Dendritic cell treated with granulocyte-macrophage colony-stimulating factor and Interleukin-4, amounts not matched to agents 40 ng/mL and 50 ng/mL, for 4 days (primary cell): ENCODE results near the gene PCDH17.

ENCODE experiments used
- H3K27ac Mint-ChIP-seq: one replicate; pipeline ENCODE4 v1.8.0; 2022; ENCODE audit warnings: mild to moderate bottlenecking, mixed read lengths
- H3K27me3 Mint-ChIP-seq: one replicate; pipeline ENCODE4 v1.8.0; 2022; ENCODE audit warnings: mild to moderate bottlenecking, mixed read lengths
- H3K36me3 Mint-ChIP-seq: one replicate; pipeline ENCODE4 v1.8.0; 2022; ENCODE audit warnings: low read depth, mixed read lengths
- H3K4me1 Mint-ChIP-seq: one replicate; pipeline ENCODE4 v1.8.0; 2022; ENCODE audit warnings: low read depth, mixed read lengths
- H3K4me3 Mint-ChIP-seq: one replicate; pipeline ENCODE4 v1.8.0; 2022; ENCODE audit warnings: mild to moderate bottlenecking, moderate library complexity, mixed read lengths
- H3K9me3 Mint-ChIP-seq: one replicate; pipeline ENCODE4 v1.8.0; 2022; ENCODE audit warnings: mixed read lengths
- intact Hi-C: fragments of 100-400 bp; cut with micrococcal nuclease; formaldehyde crosslinking; loops from one replicate; pipeline ENCODE4 v1.15.0; 2022

The PCDH17 gene

GRCh38 chr13:57653229-57653989 is 21.9 kb downstream of the PCDH17 start:
- Mint-ChIP-seq H3K36me3 (no peaks in the 10 kb centered on the region), H3K27me3 (no peaks in the 10 kb centered on the region), H3K9me3 (no peaks in the 10 kb centered on the region), H3K27ac (no peak overlapping the region), H3K4me3 (no peak overlapping the region), H3K4me1 (no peaks in the 10 kb centered on the region)
- intact Hi-C loops, result no loop called here

- H3K4me1 Mint-ChIP-seq, result no peaks in the 10 kb centered on the region
- H3K9me3 Mint-ChIP-seq, result no peaks in the 10 kb centered on the region
- H3K36me3 Mint-ChIP-seq, result no peaks in the 10 kb centered on the region
- intact Hi-C loops, result no loop called here
- H3K27me3 Mint-ChIP-seq, result no peaks in the 10 kb centered on the region
- no peak overlapping the region for H3K27ac Mint-ChIP-seq
- H3K4me3 Mint-ChIP-seq, result no peak overlapping the region
Observed at GRCh38 chr13:57665481-57665880, 33.9 kb downstream of the PCDH17 start.

GRCh38 chr13:57666131-57666953 is 34.8 kb downstream of the PCDH17 start:
- Mint-ChIP-seq H3K36me3 (no peaks in the 10 kb centered on the region), H3K4me1 (no peaks in the 10 kb centered on the region), H3K27ac (no peak overlapping the region), H3K27me3 (no peaks in the 10 kb centered on the region), H3K4me3 (no peak overlapping the region), H3K9me3 (no peaks in the 10 kb centered on the region)
- intact Hi-C loops, result no loop called here

GRCh38 chr13:57672168-57672567 is 40.6 kb downstream of the PCDH17 start:
- Mint-ChIP-seq H3K4me1 (no peaks in the 10 kb centered on the region), H3K36me3 (no peaks in the 10 kb centered on the region), H3K27ac (no peak overlapping the region), H3K27me3 (no peaks in the 10 kb centered on the region), H3K9me3 (no peaks in the 10 kb centered on the region), H3K4me3 (no peak overlapping the region)
- intact Hi-C loops, result no loop called here

GRCh38 chr13:57673197-57673596 is 41.7 kb downstream of the PCDH17 start:
- H3K27me3 Mint-ChIP-seq, result no peaks in the 10 kb centered on the region

GRCh38 chr13:57675526-57675925 is 44.0 kb downstream of the PCDH17 start:
- H3K4me3 Mint-ChIP-seq, result no peak overlapping the region
- H3K4me1 Mint-ChIP-seq, result no peaks in the 10 kb centered on the region
- H3K27me3 Mint-ChIP-seq, result no peaks in the 10 kb centered on the region
- no peaks in the 10 kb centered on the region for H3K9me3 Mint-ChIP-seq
- no peak overlapping the region for H3K27ac Mint-ChIP-seq
- intact Hi-C loops, result no loop called here
- H3K36me3 Mint-ChIP-seq, result no peaks in the 10 kb centered on the region

More at GRCh38 chr13:57673197-57673596, 41.7 kb downstream of the PCDH17 start:
- Mint-ChIP-seq H3K36me3 (no peaks in the 10 kb centered on the region), H3K27ac (no peak overlapping the region), H3K4me1 (no peaks in the 10 kb centered on the region), H3K9me3 (no peaks in the 10 kb centered on the region), H3K4me3 (no peak overlapping the region)
- intact Hi-C loops, result no loop called here

- no peaks in the 10 kb centered on the region for H3K27me3 Mint-ChIP-seq
- H3K27ac Mint-ChIP-seq, result no peak overlapping the region
- H3K36me3 Mint-ChIP-seq, result no peaks in the 10 kb centered on the region
- intact Hi-C loops, result no loop called here
- no peaks in the 10 kb centered on the region for H3K9me3 Mint-ChIP-seq
- H3K4me1 Mint-ChIP-seq, result no peaks in the 10 kb centered on the region
- no peak overlapping the region for H3K4me3 Mint-ChIP-seq
Observed at GRCh38 chr13:57680609-57681008, 49.1 kb downstream of the PCDH17 start.

- no peaks in the 10 kb centered on the region for H3K4me1 Mint-ChIP-seq
- no peaks in the 10 kb centered on the region for H3K36me3 Mint-ChIP-seq
- no peaks in the 10 kb centered on the region for H3K27me3 Mint-ChIP-seq
- no peaks in the 10 kb centered on the region for H3K9me3 Mint-ChIP-seq
- no peak overlapping the region for H3K27ac Mint-ChIP-seq
- H3K4me3 Mint-ChIP-seq, result no peak overlapping the region
- intact Hi-C loops, result no loop called here
Observed at GRCh38 chr13:57682128-57682716, 50.7 kb downstream of the PCDH17 start.

GRCh38 chr13:57698851-57699250 is 67.3 kb downstream of the PCDH17 start:
- H3K36me3 Mint-ChIP-seq, result no peaks in the 10 kb centered on the region
- H3K4me1 Mint-ChIP-seq, result no peaks in the 10 kb centered on the region
- no peak overlapping the region for H3K27ac Mint-ChIP-seq
- no peaks in the 10 kb centered on the region for H3K27me3 Mint-ChIP-seq
- H3K9me3 Mint-ChIP-seq, result no peaks in the 10 kb centered on the region
- intact Hi-C loops, result no loop called here
- H3K4me3 Mint-ChIP-seq, result no peak overlapping the region

- no peak overlapping the region for H3K4me3 Mint-ChIP-seq
- H3K4me1 Mint-ChIP-seq, result no peaks in the 10 kb centered on the region
- no peaks in the 10 kb centered on the region for H3K9me3 Mint-ChIP-seq
- H3K27me3 Mint-ChIP-seq, result no peaks in the 10 kb centered on the region
- H3K36me3 Mint-ChIP-seq, result no peaks in the 10 kb centered on the region
- intact Hi-C loops, result no loop called here
- H3K27ac Mint-ChIP-seq, result no peak overlapping the region
Observed at GRCh38 chr13:57704031-57704430, 72.5 kb downstream of the PCDH17 start.

GRCh38 chr13:57716295-57716694 is 84.8 kb downstream of the PCDH17 start:
- Mint-ChIP-seq H3K36me3 (no peaks in the 10 kb centered on the region), H3K4me3 (no peak overlapping the region), H3K9me3 (no peaks in the 10 kb centered on the region), H3K4me1 (no peaks in the 10 kb centered on the region), H3K27ac (no peak overlapping the region), H3K27me3 (no peaks in the 10 kb centered on the region)
- intact Hi-C loops, result no loop called here

GRCh38 chr13:57724486-57725272 is 93.1 kb downstream of the PCDH17 start:
- Mint-ChIP-seq H3K4me1 (no peaks in the 10 kb centered on the region), H3K36me3 (no peaks in the 10 kb centered on the region), H3K4me3 (no peak overlapping the region), H3K27ac (no peak overlapping the region), H3K27me3 (no peaks in the 10 kb centered on the region), H3K9me3 (no peaks in the 10 kb centered on the region)
- intact Hi-C loops, result no loop called here

- no peak overlapping the region for H3K4me3 Mint-ChIP-seq
- no peaks in the 10 kb centered on the region for H3K36me3 Mint-ChIP-seq
- H3K27me3 Mint-ChIP-seq, result no peaks in the 10 kb centered on the region
- H3K9me3 Mint-ChIP-seq, result no peaks in the 10 kb centered on the region
- intact Hi-C loops, result no loop called here
- no peak overlapping the region for H3K27ac Mint-ChIP-seq
- H3K4me1 Mint-ChIP-seq, result no peaks in the 10 kb centered on the region
Observed at GRCh38 chr13:57725480-57725879, 93.9 kb downstream of the PCDH17 start.

GRCh38 chr13:57726981-57727380 is 95.4 kb downstream of the PCDH17 start:
- Mint-ChIP-seq H3K36me3 (no peaks in the 10 kb centered on the region), H3K27me3 (no peaks in the 10 kb centered on the region), H3K4me3 (no peak overlapping the region), H3K27ac (no peak overlapping the region), H3K4me1 (no peaks in the 10 kb centered on the region), H3K9me3 (no peaks in the 10 kb centered on the region)
- intact Hi-C loops, result no loop called here
